Iris pigment epithelial cell (primary cell): ENCODE data around the gene HEMK1.

Source experiments
- DNase-seq: peaks from one replicate; pipeline ENCODE4 v3.0.0-alpha.2; 2011; ENCODE audit warnings: low read depth

The HEMK1 gene

DNA sequence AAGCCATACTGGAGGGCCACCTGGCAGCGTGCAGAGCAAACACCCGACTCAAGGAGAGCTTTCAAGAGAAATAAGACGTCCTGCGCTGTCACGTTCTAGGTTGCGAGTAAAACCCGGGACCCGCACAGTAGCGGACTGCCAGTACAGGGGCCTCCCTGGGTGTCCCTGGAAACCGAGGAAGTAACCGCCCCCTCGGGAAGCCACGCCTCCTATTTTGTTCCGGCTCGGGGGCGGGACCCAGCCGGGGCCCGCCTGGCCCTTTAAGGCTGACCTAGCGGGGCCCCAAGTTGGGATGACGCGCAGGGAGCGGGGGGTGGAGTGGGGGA lies 47.4 kb downstream of the HEMK1 start:
- DNase-seq, result peak; percentile 78

- DNase-seq, result no peak
These were observed 47.9 kb downstream of the HEMK1 start, which contains the start of gene MAPKAPK3 for GRCh38 chr3:50617096-50617791. Gene MAPKAPK3 (plus strand): TSS chr3:50617151. CDS start chr3:50617566, 415 bp downstream.

DNA sequence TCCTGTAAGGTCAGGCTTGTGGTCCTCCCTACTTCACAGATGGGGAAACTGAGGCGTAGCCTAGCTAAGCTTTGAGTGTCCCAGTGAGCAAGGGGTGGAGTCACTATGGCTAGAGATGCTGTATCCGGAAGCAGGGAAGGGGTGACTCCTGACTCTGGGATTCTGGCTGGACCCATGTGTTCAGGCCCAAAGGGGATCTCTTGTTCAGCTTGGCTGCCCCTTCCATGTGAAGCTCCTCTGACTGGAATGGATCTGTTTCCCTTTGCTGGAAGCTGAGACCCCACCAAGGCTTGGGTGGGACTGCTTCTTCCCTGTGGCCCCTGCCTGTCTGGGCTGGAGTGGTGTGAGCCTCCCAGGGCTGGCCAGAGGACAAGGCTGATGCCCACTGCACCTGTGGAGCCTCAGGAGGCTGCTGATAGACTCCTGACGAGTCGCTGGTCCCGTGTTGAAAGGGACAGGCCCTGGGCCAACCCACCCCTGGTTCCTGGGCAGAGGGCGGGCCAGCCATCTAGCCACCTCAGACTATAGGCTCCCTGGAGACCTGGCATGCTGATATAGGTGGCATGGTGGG lies 48.7 kb downstream of the HEMK1 start:
- DNase-seq, result no peak

DNA sequence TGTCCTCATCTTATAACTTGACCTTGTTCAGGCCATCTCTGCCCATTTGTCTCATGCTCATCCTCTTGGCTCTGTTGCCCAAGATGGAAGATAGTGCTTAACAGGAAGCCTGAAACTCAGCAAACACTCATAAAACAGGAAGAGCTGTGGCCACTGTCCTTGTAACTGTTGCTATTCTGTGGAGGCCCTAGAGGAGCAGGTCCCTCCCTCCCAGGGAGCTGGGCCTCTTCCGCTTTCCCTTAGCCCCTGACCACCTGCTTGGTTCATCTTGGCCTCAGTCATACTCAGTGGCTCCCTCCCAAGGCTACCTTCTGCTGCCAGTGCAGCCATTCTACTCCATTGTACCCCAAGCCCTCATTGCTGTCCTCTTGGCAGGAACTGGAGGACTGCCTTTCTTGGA lies 51.1 kb downstream of the HEMK1 start:
- no peak for DNase-seq

DNA sequence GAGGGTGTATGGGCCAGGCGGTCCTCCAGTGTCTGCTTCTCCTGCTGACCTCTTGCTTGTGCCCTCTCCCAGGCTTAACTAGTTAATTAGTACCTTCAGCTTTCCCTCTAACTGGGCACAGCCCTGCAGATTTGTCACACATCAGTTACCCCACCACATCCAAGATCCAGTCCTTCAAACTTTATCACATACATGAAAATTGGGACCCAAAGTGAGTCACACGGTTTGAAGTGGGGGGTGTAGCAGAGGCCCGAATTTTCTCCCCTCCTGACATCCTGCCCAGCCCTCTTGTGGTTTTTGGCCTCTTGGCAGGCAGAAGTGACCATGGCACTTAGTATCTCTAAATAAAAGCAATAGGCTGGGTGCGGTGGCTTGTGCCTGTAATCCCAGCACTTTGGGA lies 51.5 kb downstream of the HEMK1 start:
- no peak for DNase-seq

DNA sequence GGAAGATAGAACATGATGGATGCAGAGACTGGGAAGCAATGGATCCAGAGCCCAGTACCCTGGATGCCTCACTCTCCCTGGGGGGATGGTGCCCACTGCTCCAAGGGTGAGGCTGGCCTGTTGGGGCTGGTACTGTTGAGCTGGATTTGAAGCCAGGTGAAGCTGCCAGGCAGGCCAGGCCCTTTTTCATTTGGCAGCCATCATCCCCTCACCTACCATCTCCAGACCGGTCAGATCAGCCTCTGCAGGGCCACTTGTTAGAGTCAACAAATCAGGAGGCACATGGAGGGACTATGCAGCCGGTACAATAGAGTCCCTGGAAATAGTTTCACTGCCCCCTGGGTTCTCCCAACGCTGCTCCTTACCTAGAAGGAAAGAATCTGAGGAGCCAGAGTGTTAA lies 53.6 kb downstream of the HEMK1 start:
- no peak for DNase-seq

- DNase-seq, result no peak
These were observed 54.6 kb downstream of the HEMK1 start for GRCh38 chr3:50623840-50624474.

GRCh38 chr3:50624634-50625033 lies 55.3 kb downstream of the HEMK1 start:
- DNase-seq, result no peak

- no peak for DNase-seq
These were observed 56.2 kb downstream of the HEMK1 start for GRCh38 chr3:50625231-50626182.

GRCh38 chr3:50626401-50626800 lies 57.1 kb downstream of the HEMK1 start:
- no peak for DNase-seq

GRCh38 chr3:50627407-50628051 lies 58.2 kb downstream of the HEMK1 start:
- peak; percentile 54 for DNase-seq

DNA sequence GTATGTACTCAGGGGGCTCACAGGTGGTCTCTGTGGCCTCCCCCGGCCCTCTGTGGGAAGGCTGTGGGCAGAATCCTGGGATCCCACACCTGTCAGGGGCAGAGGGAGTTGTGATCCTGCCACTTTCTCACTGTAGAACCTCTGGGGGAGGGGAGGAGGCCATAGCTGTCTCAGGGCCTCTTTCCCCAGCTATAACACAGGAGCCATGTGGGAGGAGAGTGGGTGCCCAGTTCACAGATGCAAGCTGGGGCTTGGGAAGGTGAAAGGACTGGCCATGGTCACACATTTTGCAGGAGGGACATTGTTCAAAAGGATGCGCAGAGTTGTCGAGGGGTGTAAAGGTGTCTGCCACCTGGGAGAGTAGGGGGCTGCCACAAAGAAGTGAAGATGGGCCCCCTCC lies 59.3 kb downstream of the HEMK1 start:
- DNase-seq, result no peak

DNA sequence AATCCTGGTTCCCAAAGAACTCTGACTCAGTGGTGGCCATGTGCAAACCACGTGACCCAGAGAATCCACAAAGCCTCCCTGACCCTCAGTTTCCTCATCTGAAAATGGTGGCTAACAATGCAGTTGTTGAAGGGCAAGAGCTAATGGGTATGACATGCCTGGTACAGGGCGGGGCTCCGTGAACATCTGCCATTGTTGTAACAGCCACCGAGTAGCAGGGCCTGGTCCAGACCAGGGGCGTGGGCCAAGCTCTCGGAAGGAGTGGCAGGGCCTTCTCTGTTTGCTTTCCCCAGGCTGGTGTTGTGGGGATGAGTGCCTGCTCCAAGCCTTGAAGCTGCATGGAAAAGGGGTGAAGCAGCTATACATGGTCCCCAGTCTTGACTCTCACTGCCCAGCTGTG lies 61.1 kb downstream of the HEMK1 start:
- no peak for DNase-seq

- no peak for DNase-seq
These were observed 61.6 kb downstream of the HEMK1 start for GRCh38 chr3:50630877-50631276.

DNA sequence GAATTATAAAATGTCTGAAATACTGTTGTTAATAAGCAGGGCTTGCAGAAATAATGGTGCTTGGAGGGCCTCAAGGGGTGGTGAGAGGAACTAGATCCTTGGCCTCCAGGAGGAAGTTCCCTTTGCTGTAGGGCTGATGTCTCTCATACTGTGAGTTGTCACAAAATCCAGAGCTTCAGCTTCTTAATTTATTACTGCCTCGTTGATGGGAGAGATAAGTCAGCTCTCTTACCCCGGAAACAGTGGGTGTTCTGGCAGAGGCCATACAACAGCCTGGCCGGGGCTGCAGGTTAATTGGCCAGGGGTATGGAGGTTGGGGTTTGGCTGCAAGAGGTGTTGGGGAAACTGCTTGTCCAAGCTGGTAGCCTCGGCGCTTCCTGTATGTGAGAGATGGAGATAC lies 63.1 kb downstream of the HEMK1 start:
- no peak for DNase-seq

- no peak for DNase-seq
These were observed 64.0 kb downstream of the HEMK1 start for GRCh38 chr3:50633230-50633790.

DNA sequence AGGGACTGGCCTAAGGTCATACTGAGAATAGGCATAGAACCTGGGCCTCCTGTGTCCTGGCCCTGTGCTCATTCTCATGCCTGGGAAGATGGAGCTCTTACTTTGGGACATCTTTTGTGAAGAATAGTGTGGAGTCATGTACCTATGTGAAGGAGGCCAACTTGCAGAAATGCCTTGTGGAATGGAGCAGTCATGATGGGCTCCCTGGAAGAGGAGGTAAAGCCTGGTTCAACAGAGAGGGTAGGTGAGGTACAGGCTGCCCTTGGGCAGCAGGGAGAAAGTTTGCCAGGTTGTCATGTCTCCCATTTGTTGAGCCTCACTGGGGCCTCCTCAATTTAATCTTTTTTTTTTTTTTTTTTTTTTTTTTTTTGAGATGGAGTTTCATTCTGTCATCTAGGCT lies 65.7 kb downstream of the HEMK1 start:
- DNase-seq, result no peak

GRCh38 chr3:50637011-50637410 lies 67.7 kb downstream of the HEMK1 start:
- DNase-seq, result no peak

GRCh38 chr3:50637945-50638344 lies 68.6 kb downstream of the HEMK1 start:
- DNase-seq, result no peak

GRCh38 chr3:50639055-50639494 lies 69.8 kb downstream of the HEMK1 start:
- DNase-seq, result peak; percentile 51

- DNase-seq, result no peak
These were observed 73.1 kb downstream of the HEMK1 start for GRCh38 chr3:50642382-50642781.

DNA sequence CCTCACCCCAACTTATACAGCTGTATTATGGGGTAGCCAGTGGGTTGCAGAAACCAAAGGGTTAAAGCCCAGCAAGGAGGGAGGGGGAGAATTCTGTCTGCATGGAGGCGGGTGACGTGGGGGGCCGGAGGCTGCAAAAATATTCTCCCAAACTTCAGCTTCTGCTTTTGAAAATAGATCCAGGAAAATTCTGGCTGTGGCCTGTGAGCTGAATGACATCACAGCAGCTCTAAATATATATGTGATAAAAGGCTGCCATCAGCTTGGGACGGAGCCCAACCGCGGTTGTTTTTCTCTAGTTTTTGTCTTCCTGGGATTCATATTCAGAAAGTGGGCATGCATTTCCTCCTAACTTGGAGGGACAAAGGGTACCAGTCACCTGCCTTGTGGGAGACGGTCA lies 75.2 kb downstream of the HEMK1 start:
- DNase-seq, result no peak
